HEK293 (cell line): ENCODE data around the gene ASIC1.

ENCODE experiments used
- KLF1 ChIP-seq: fragments of 450-650 bp; formaldehyde crosslinking; IDR thresholded peaks from 2 replicates; pipeline ENCODE4 v1.5.1; 2016; ENCODE audit warnings: missing biosample characterization, missing genetic modification characterization
- KLF10 ChIP-seq: fragments of 450-650 bp; IDR thresholded peaks from 2 replicates; pipeline ENCODE4 v1.5.1; 2018; ENCODE audit warnings: missing biosample characterization, mild to moderate bottlenecking, missing genetic modification characterization
- KLF8 ChIP-seq: fragments of 450-650 bp; formaldehyde crosslinking; IDR thresholded peaks from 2 replicates; pipeline ENCODE4 v1.5.1; 2016; ENCODE audit warnings: missing biosample characterization, missing genetic modification characterization
- PRDM4 ChIP-seq: fragments of 450-650 bp; formaldehyde crosslinking; IDR thresholded peaks from 2 replicates; pipeline ENCODE4 v1.5.1; 2017; ENCODE audit warnings: missing biosample characterization, missing genetic modification characterization
- YY1 ChIP-seq: fragments of 450-650 bp; formaldehyde crosslinking; IDR thresholded peaks from 2 replicates; pipeline ENCODE4 v1.5.1; 2018; ENCODE audit warnings: missing biosample characterization, missing genetic modification characterization
- ZBTB11 ChIP-seq: fragments of 450-650 bp; formaldehyde crosslinking; conservative IDR thresholded peaks from 2 replicates; pipeline ENCODE4 v1.5.1; 2016; ENCODE audit warnings: low read depth, missing biosample characterization, missing genetic modification characterization
- ZBTB7A ChIP-seq: fragments of 450-650 bp; formaldehyde crosslinking; IDR thresholded peaks from 2 replicates; pipeline ENCODE4 v1.5.1; 2016; ENCODE audit warnings: low read depth, missing biosample characterization, missing genetic modification characterization
- ZBTB8A ChIP-seq: fragments of 450-650 bp; formaldehyde crosslinking; IDR thresholded peaks from 2 replicates; pipeline ENCODE4 v1.5.1; 2016; ENCODE audit warnings: missing biosample characterization, missing genetic modification characterization
- ZIC2 ChIP-seq: fragments of 450-650 bp; formaldehyde crosslinking; IDR thresholded peaks from 2 replicates; pipeline ENCODE4 v1.5.1; 2016; ENCODE audit warnings: missing biosample characterization, missing genetic modification characterization
- ZNF19 ChIP-seq: fragments of 450-650 bp; formaldehyde crosslinking; IDR thresholded peaks from 2 replicates; pipeline ENCODE4; 2016; ENCODE audit warnings: missing biosample characterization, missing genetic modification characterization, low read depth
- ZNF211 ChIP-seq: fragments of 450-650 bp; formaldehyde crosslinking; IDR thresholded peaks from 2 replicates; pipeline ENCODE4 v1.5.1; 2016; ENCODE audit warnings: low read depth, missing biosample characterization, missing genetic modification characterization
- ZNF221 ChIP-seq: fragments of 450-650 bp; formaldehyde crosslinking; IDR thresholded peaks from 2 replicates; pipeline ENCODE4 v1.5.1; 2017; ENCODE audit warnings: missing biosample characterization, missing genetic modification characterization, borderline replicate concordance
- ZNF280C ChIP-seq: fragments of 450-650 bp; formaldehyde crosslinking; IDR thresholded peaks from 2 replicates; pipeline ENCODE4 v1.5.1; 2016; ENCODE audit warnings: missing biosample characterization, missing genetic modification characterization
- ZNF404 ChIP-seq: fragments of 450-650 bp; formaldehyde crosslinking; IDR thresholded peaks from 2 replicates; pipeline ENCODE4 v1.5.1; 2017; ENCODE audit warnings: missing biosample characterization, missing genetic modification characterization
- ZNF473 ChIP-seq: fragments of 450-650 bp; formaldehyde crosslinking; IDR thresholded peaks from 2 replicates; pipeline ENCODE4 v1.5.1; 2017; ENCODE audit warnings: missing biosample characterization, missing genetic modification characterization
- ZNF596 ChIP-seq: fragments of 450-650 bp; IDR thresholded peaks from 2 replicates; pipeline ENCODE4 v1.5.0; 2018; ENCODE audit warnings: missing biosample characterization, mild to moderate bottlenecking, missing genetic modification characterization, moderate library complexity
- ZNF639 ChIP-seq: fragments of 450-650 bp; formaldehyde crosslinking; IDR thresholded peaks from 2 replicates; pipeline ENCODE4 v1.5.1; 2016; ENCODE audit warnings: missing biosample characterization, missing genetic modification characterization
- ZNF664 ChIP-seq: fragments of 450-650 bp; formaldehyde crosslinking; IDR thresholded peaks from 2 replicates; pipeline ENCODE4 v1.5.1; 2016; ENCODE audit warnings: missing biosample characterization, missing genetic modification characterization
- ZNF704 ChIP-seq: fragments of 450-650 bp; formaldehyde crosslinking; IDR thresholded peaks from 2 replicates; pipeline ENCODE4 v1.5.1; 2016; ENCODE audit warnings: missing biosample characterization, missing genetic modification characterization

ASIC1 gene

GRCh38 chr12:50025187-50026059 is 32.0 kb upstream of the ASIC1 start, which contains the start of gene RACGAP1 (continued):
- TF ChIP-seq PRDM4 (tag by site-specific recombination) = peak; percentile 26; the same call in 1 of the 2 replicates
- peak; percentile 65; the same call in 1 of the 2 replicates for TF ChIP-seq ZIC2 (tag by site-specific recombination)
- no peak for TF ChIP-seq ZNF704 (tag by site-specific recombination)
- TF ChIP-seq KLF1 (tag by site-specific recombination) = peak; percentile 71
- TF ChIP-seq ZBTB11 (tag by site-specific recombination) = peak; percentile 92
- peak; percentile 95 for TF ChIP-seq KLF8 (tag by site-specific recombination)
- TF ChIP-seq KLF10 = peak; percentile 53; the same call in 1 of the 2 replicates
- no peak for TF ChIP-seq ZNF19 (tag by site-specific recombination)
- TF ChIP-seq ZNF664 (tag by site-specific recombination) = 0 out of 2 replicates have a peak, but pooled peaks have one; percentile 9
- no peak for TF ChIP-seq ZNF211
- no peak for TF ChIP-seq ZNF404 (tag by site-specific recombination)
- peak; percentile 84 for TF ChIP-seq ZBTB8A (tag by site-specific recombination)
- TF ChIP-seq ZNF221 = no peak
- TF ChIP-seq ZNF596 (tag by site-specific recombination) = no peak
- TF ChIP-seq ZNF473 (tag by site-specific recombination) = no peak
- peak; percentile 68; the same call in 1 of the 2 replicates for TF ChIP-seq ZBTB7A (tag by site-specific recombination)
- peak; percentile 99 for TF ChIP-seq YY1 (tag by site-specific recombination)
- peak; percentile 66 for TF ChIP-seq ZNF639 (tag by site-specific recombination)
- no peak for TF ChIP-seq ZNF280C (tag by site-specific recombination)
